Astrocyte (in vitro differentiated cells and primary cell): ENCODE measurements around the gene UAP1L1. TPM values are rescaled to one million over a fixed set of nuclear protein-coding genes. Genes with fewer than 3 reads are reported as not detected.

Source experiments
- DNase-seq: peaks from one replicate; pipeline ENCODE4 v3.0.0-alpha.2; 2010; ENCODE audit warnings: low read depth
- FAIRE-seq: peaks from 2 replicates; lab custom pipeline; 2011; peaks lifted over from hg19 to GRCh38; lab: Jason Lieb, UNC
- H2AFZ ChIP-seq: 2 replicates; pipeline ENCODE4 v1.6.0; 2012; ENCODE audit warnings: low read depth, low read length, inconsistent platforms
- H3K27ac ChIP-seq: 2 replicates; pipeline ENCODE4 v1.5.1; 2011; ENCODE audit warnings: low read depth, low read length, inconsistent platforms
- H3K27me3 ChIP-seq: 2 replicates; pipeline ENCODE4 v1.6.0; 2011; ENCODE audit warnings: low read length, inconsistent platforms; ENCODE audit not compliant: insufficient read depth
- H3K36me3 ChIP-seq: 2 replicates; pipeline ENCODE4 v1.5.1; 2011; ENCODE audit warnings: low read length, inconsistent platforms; ENCODE audit not compliant: insufficient read depth
- H3K4me1 ChIP-seq: 2 replicates; pipeline ENCODE4 v1.5.1; 2011; ENCODE audit warnings: low read length, inconsistent platforms; ENCODE audit not compliant: insufficient read depth
- H3K4me2 ChIP-seq: 2 replicates; pipeline ENCODE4 v1.6.0; 2012; ENCODE audit warnings: low read length, inconsistent platforms
- H3K4me3 ChIP-seq: 2 replicates; pipeline ENCODE4 v1.5.1; 2011; ENCODE audit warnings: low read depth, mild to moderate bottlenecking, low read length, inconsistent platforms; ENCODE audit not compliant: insufficient read depth
- H3K79me2 ChIP-seq: 2 replicates; pipeline ENCODE4 v1.6.0; 2012; ENCODE audit warnings: mild to moderate bottlenecking, low read length, inconsistent platforms; ENCODE audit not compliant: insufficient read depth
- H3K9ac ChIP-seq: 2 replicates; pipeline ENCODE4 v1.6.0; 2012; ENCODE audit warnings: mild to moderate bottlenecking, low read length, inconsistent platforms
- H3K9me3 ChIP-seq: 2 replicates; pipeline ENCODE4 v1.5.1; 2012; ENCODE audit warnings: low read depth, mild to moderate bottlenecking, low read length, inconsistent platforms; ENCODE audit not compliant: insufficient read depth
- H4K20me1 ChIP-seq: 2 replicates; pipeline ENCODE4 v1.6.0; 2012; ENCODE audit warnings: low read length, inconsistent platforms; ENCODE audit not compliant: insufficient read depth
- H3K27ac Mint-ChIP-seq: one replicate; pipeline ENCODE4 v1.8.0; 2021; ENCODE audit warnings: mild to moderate bottlenecking, mixed read lengths; ENCODE audit not compliant: unreplicated experiment
- H3K27me3 Mint-ChIP-seq: one replicate; pipeline ENCODE4 v1.8.0; 2021; ENCODE audit warnings: low read depth, mixed read lengths; ENCODE audit not compliant: unreplicated experiment
- H3K36me3 Mint-ChIP-seq: one replicate; pipeline ENCODE4 v1.8.0; 2021; ENCODE audit warnings: low read depth, mixed read lengths; ENCODE audit not compliant: unreplicated experiment
- H3K4me1 Mint-ChIP-seq: one replicate; pipeline ENCODE4 v1.8.0; 2021; ENCODE audit warnings: low read depth, mixed read lengths; ENCODE audit not compliant: unreplicated experiment
- H3K4me3 Mint-ChIP-seq: one replicate; pipeline ENCODE4 v1.8.0; 2021; ENCODE audit warnings: mild to moderate bottlenecking, moderate library complexity, mixed read lengths; ENCODE audit not compliant: unreplicated experiment
- H3K9me3 Mint-ChIP-seq: one replicate; pipeline ENCODE4 v1.8.0; 2021; ENCODE audit warnings: mild to moderate bottlenecking, mixed read lengths; ENCODE audit not compliant: unreplicated experiment
- CTCF ChIP-seq: IDR thresholded peaks from 2 replicates; pipeline ENCODE4 v1.5.1; 2011; ENCODE audit warnings: low read depth, mild to moderate bottlenecking, inconsistent platforms, low read length, moderate library complexity; ENCODE audit not compliant: insufficient read depth
- EZH2 ChIP-seq: IDR thresholded peaks from 2 replicates; pipeline ENCODE4 v1.6.1; 2012; ENCODE audit warnings: mild to moderate bottlenecking, low read length, inconsistent platforms; ENCODE audit not compliant: insufficient read depth
- total RNA-seq: library from RNA; stranded (reverse); gene quantifications from 2 replicates; pipeline ENCODE4 v1.2.1, GENCODE V29; 2021

UAP1L1 gene
- total RNA-seq, 1 donor from 2014 or later: 4.0 TPM

- TF ChIP-seq CTCF: no peak
- TF ChIP-seq EZH2: no peak
- FAIRE-seq (no peak), DNase-seq (no peak)
- Mint-ChIP-seq H3K36me3 (no peaks in the 10 kb centered on the region), H3K4me3 (no peak overlapping the region), H3K9me3 (no peaks in the 10 kb centered on the region), H3K27me3 (peaks cover 23% of the 10 kb centered on the region), H3K4me1 (no peaks in the 10 kb centered on the region), H3K27ac (no peak overlapping the region)
- Histone ChIP-seq H3K4me2 (no peak overlapping the region), H3K4me1 (peaks cover 1% of the 10 kb centered on the region), H3K36me3 (no peaks in the 10 kb centered on the region), H3K4me3 (no peak overlapping the region), H2AFZ (peak overlapping the region; percentile 34), H3K9ac (no peak overlapping the region), H4K20me1 (peaks cover 7% of the 10 kb centered on the region), H3K9me3 (no peaks in the 10 kb centered on the region), H3K27ac (no peak overlapping the region), H3K79me2 (no peaks in the 10 kb centered on the region), H3K27me3 (no peaks in the 10 kb centered on the region)
These were observed 13.8 kb upstream of the UAP1L1 start for GRCh38 chr9:137063311-137064026.

- H3K9ac ChIP-seq: no peak overlapping the region
- FAIRE-seq: no peak
- H3K27me3 Mint-ChIP-seq: peaks cover 18% of the 10 kb centered on the region
- H3K36me3 Mint-ChIP-seq: no peaks in the 10 kb centered on the region
- no peaks in the 10 kb centered on the region for H3K36me3 ChIP-seq
- no peaks in the 10 kb centered on the region for H3K79me2 ChIP-seq
- peak overlapping the region; percentile 34 for H2AFZ ChIP-seq
- no peaks in the 10 kb centered on the region for H3K9me3 Mint-ChIP-seq
- H3K4me1 Mint-ChIP-seq: no peaks in the 10 kb centered on the region
- no peaks in the 10 kb centered on the region for H3K27me3 ChIP-seq
- H3K4me3 ChIP-seq: no peak overlapping the region
- peaks cover 14% of the 10 kb centered on the region for H4K20me1 ChIP-seq
- H3K4me3 Mint-ChIP-seq: no peak overlapping the region
- peak overlapping the region; percentile 34 for H3K27ac Mint-ChIP-seq
- DNase-seq: no peak
- TF ChIP-seq CTCF (peak; percentile 51), EZH2 (no peak)
- no peaks in the 10 kb centered on the region for H3K9me3 ChIP-seq
- peaks cover 3% of the 10 kb centered on the region for H3K4me1 ChIP-seq
- H3K4me2 ChIP-seq: no peak overlapping the region
- H3K27ac ChIP-seq: no peak overlapping the region
These were observed 13.1 kb upstream of the UAP1L1 start for GRCh38 chr9:137064027-137064879.
